Measurements from ENCODE around the gene DTNA.

DNA sequence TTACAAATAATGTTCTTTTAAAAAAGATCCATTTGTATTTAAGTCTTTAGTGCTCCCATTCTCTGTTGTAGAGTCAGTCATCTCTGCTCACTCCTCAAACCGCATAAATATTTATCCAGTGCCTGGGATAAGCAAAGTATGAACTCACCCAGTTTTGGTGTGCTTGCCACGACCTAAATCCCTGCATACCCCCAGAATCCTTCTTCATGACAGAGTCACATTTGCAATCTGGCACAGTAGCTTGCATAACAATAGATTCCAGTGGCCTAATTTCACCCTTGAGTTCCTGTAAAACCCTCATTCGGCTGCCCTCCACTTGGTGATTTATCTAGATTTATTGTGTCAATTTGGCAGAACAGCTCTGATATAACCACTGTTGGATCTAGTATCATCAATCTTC lies 92.9 kb downstream of the DTNA start:
- TF ChIP-seq EZH2 (optimal IDR thresholded peaks at IDR 0.05; ENCODE audit: low read depth, low read length) (no peak), CTCF (IDR thresholded peaks at IDR 0.05; ENCODE audit: low read length) (no peak), EZH2phosphoT487 (IDR thresholded peaks at IDR 0.05; ENCODE audit: low read length) (no peak)

Measured in MM.1S (cell line).